GM19043 (cell line): Measurements from ENCODE around the gene GGT6.

Experiments used
- ATAC-seq: cut with Tn5 transposase; IDR thresholded peaks from one replicate; pipeline ENCODE4 v1.9.1; 2021; ENCODE audit warnings: low read depth; ENCODE audit not compliant: unreplicated experiment

The GGT6 gene

DNA sequence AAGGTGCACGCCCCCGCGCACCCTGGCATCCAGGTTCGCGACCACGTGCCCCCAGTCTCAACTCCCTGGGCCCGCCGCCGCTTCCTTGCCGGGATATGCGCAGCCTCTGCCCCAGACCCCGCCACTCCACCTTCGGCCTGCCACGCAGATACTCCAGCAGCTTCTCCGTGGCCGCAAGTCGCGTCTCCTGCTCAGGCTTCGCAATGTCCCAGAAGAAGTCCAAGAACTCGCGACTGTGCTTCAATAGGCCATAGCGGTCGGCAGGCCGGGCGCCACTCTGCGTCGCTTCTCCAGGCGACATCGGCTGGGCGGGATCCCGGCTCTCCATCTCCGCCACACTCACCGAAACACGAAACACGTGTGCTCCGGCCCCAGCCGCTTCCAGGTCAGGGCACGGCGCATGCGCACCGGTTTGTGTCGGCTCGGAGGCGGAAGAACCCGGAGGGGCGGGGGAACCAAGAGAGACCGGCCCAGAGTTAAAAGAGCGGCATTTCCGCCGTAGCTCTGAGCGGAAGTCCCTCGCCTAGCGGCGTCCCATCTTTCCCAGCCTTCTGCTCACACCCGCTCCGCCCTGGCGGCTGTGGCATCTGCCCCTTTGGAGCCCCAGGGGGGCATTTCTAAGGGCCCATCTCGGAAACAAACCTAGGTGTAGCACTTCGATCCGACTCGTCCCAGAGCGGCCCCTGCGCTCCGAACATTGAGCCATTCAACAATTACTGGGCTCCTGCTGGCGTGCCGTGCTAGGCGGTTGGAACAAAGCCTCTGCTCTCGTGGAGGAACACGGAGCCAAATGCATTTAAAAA is 5.2 kb downstream of the GGT6 start, which contains the start of gene MYBBP1A:
MYBBP1A (minus strand) TSS at position 388 of the 803 bp plus-strand sequence; CDS start at position 328, 60 bp downstream.
- peak; percentile 82 for ATAC-seq

DNA sequence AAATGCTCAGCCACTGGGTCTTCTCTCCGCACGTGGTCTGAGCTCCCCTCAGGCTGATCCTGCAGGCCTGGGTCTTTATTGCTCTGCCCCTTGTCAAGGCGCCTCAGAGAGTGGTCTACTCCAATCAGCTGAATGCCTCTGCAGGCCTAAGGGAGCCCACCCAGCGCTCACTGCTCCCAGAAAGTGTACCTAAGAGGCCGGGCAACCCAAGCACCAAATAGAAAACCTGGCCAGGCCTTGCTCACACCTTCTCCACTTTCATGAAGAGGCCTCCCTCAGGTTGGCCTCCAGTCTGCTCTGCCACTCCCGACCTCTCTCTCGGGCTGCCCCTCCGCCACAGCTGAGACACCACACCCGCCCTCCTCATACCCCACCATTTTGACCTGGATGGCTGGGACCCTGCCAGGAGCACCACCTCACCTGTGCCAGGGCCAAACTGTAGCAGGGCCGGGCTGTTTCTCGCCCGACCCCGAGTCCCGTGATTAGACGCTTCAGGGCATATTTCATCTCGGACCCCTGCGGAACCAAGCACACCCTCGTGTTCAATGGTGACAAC is 5.9 kb downstream of the GGT6 start:
- ATAC-seq = no peak

DNA sequence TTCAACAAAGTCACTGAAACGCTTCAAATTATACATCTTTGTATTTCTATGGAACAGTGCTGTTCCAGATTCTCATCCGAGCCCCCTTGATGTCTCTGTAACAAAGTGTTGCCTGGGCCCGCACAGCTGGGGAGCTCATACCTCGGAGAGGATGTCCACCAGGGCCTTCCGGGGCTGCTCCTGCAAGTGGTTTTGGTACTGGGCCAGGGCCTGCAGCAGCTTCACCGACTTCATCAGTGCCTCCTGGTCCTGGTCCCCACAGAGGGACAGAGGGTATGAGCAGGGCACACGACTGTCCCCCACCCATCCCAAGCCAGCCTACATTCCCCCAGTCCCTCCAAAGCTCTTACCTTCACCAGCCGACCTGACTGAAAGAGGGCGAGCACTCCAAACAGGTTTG is 6.7 kb downstream of the GGT6 start:
- no peak for ATAC-seq

DNA sequence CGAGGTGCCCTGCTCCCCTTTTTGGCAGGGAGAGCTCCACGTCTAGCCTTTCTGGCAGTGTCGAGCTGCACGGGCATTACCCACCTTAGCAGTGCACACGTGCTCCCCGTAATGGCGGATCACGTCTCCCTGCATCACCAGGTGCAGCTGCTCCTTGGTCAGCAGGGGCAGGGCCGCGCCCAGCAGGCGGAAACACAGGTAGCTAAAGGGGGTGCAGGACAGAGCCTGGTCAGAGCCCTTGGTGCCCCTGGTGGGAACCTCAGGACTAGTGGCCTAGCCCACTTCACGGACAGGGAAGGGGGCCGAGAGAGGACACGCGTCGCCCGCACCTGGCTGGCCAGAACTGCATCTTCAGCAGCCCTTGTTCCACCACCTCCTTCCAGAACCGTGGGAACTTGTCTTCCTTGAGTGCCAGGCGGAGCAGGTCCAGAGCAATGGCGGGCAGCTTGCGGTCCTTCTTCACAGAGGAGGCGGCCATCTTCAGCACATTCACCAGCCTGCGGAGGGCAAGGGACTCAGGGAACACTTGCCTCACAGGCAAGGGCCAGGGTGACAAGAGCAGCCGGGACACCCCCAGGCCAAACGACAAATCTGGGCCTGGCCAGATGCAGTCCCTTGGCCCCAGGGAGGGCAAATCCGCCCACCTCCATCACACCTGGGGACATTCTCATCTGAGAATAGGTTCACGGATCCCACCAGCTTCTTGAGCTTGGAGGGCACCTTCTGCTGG is 8.4 kb downstream of the GGT6 start:
- no peak for ATAC-seq

DNA sequence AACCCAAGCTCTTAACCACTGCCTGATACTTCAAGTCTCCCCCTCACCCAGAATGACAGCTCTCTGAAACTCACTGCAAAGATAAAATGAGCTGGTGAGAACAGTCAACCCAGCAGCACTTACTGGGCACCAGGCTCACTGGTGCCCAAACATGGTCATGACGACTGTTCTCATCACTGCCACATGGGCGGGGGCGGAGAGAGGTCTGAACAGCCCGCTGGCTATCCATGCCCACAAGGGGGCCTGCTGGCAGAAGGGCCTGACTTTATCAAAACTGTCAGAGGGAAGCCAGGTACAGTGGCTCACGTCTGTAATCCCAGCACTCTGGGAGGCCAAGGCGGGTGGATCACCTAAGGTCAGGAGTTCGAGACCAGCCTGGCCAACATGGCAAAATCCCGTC is 9.2 kb downstream of the GGT6 start:
- ATAC-seq = no peak

DNA sequence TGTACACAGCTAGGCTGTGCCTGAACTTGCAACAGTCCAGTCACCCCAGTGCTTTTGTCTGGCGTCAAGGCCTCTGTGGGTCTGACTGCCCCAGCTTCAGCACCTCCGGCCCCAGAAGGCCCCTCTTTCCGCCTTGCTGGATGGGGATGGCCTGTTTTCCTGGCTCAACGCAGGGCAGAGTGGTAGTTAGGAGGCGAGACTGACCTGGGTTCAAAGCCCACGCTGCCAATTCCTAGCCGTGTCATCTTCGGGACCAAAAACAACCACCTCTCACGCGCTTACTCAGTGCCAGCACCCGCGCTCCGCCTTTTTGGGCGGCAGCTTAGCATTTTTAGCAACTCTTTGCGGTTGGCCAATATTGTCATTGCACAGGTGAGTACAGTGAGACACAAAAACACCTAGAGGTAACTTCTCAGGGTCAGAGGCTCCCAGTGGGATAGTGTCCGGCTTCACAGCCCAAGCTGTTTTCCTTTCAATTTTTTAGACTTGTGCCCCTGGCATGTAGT is 9.8 kb downstream of the GGT6 start:
- ATAC-seq = no peak

DNA sequence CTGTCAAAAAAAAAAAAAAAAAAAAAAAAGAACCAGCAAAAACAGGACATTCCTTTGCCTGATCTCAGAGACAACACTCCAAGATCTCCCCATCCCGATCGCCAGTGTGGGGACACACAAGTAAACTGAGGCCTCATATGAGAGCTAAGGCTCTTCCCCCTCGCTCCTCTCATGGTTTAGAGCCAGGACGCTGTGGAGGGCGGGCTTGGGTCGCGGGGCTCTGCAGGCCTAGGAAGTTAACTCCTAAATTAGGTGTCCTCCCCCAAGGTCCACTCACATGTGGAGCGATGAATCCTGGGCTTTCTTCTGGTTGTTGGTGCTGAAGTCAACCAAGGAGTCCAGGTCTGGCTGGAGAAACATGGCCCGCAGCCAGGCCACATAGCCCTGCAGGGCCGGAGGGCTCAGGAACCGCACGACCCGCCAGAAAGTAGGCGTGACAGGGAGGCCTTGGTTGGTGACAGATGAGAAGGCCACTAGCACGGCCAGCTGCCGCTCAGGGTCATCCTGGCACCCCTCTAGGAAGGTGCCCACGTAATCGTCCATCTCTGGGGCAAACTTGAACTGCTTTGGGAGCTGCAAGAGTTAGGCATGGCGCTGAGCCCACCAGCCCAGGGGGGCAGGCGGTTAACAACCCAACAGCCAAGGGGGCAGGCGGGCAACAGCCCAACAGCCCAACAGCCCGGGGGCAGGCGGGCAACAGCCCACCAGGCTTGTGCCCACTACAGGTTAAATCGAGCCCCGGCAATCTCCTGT is 10.4 kb downstream of the GGT6 start:
- no peak for ATAC-seq

DNA sequence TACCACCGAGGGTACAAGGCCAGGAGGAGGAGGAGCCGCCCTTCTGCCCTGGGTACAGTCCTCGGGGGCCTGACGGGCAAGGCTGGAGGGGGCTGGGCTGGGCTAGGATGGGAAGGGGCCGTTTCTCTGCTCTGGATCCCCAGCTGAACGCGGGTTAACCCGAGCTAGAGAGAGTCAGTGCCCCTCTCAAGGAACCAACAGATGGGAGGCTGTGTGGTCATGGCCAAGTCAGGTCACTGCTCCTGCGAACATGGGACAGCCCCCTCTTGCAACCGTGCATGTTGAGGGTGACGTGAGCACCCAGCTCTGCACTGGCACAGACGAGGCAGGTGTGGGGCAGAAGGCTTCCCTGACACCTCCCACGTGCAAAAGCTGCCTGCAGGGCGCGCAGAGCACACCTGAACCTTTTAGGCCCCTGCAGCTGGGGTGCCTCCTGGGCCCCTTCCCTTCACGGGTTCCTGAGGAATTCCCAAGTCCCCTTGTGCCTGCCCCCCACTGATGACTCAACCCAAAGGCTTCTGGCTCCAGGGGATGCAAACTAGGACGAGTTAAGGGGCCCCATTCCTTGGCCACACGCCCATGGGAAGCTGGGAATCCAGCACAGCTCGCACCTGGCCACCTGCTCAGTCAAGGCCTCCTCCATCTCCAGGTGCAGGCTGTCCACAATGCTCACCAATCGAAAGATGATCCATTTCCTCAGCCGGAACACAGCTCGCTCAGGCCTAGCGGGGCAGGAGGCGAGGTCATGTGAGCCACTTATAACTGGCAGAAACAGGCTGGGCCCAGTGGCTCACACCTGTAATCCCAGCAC is 11.5 kb downstream of the GGT6 start:
- ATAC-seq = no peak

DNA sequence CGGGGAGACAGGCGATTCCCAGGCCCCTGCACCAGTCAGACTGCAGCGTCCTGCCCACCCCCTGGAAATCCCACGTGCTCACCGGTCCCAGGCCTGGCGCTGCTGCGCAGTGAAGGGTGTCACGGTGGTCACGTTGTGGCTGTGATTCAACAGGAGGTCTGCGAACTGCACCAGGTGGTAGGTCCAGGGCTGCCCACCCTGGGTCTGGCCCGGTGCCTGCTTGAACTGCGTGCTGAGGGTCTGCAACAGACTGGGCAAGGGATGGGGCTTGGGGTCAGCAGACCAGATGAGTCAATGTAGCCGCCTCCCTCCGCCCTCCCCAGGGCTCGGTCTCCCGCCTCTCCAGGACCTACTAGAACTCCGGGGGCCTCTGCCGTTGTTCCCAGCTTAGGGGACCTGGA is 12.3 kb downstream of the GGT6 start:
- no peak for ATAC-seq

DNA sequence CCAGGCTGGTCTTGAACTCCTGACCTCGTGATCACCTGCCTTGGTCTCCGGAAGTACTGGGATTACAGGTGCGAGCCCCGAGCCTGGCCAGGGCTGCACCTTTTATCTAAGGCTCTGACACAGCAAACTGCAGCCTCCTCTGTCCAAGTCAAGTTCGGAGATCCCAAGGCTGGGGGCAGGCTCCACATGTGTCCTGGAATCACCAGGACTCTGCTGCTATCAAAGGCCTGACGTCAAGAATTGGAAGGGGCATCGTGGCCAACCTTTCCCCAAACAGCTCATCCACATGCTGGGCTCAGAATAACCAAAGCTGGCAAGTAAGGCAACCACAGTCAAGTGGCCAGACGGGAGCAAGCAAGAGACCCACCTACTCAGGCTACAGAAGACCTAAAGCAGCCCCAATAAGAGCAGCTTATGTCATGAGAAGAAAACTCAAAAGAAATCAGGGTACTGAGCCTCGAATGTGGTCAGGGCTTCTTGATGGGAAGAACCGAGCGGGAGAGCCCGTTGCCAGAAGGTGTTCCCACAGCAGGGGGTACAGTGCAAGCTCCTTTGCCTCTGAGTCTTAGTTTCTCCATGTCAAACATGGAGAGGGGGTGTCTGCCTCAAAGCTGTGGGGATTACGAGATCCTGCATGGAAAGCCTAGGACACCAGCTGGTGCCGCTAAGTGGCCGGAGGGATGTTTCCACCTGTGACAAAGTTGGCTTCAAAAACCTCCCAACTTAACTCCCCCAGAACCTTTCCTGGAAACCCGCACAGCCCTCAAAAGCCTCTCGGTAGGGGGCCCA is 13.1 kb downstream of the GGT6 start:
- no peak for ATAC-seq

DNA sequence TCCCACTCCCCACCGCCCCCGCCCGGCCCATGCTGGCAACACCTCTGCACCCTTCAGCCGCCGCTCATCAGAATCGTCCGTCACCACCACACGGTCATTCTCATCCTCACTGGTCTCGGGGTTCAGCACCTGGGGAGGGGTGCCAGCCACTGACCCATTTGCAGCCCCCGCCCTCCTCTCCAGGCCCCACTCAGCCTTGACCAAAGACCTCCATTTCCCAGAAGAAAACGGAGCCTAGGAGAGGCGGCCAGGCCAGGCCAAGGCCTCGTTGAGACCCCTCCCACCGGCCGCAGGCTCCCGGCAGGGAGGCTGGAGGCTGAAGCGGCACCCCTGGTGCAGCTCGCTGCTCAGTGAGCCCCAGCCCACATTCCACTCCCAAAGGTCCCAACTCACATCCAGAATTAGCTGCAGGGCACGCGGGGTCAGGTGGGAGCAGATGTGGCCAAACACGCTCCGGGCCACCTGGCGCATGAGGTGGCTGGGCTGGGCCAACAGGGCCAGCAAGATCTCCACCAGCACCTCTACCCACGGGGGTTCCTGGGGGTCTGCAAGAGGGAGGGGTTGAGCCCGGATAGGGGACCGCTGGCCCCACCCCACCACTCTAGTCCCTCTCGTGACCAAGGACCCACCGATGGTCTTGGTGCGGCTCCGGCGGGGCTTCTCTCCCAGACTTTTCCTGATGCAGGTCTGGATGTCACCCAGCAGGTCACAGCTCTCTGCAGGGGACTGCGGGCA is 15.0 kb downstream of the GGT6 start:
- ATAC-seq = no peak

DNA sequence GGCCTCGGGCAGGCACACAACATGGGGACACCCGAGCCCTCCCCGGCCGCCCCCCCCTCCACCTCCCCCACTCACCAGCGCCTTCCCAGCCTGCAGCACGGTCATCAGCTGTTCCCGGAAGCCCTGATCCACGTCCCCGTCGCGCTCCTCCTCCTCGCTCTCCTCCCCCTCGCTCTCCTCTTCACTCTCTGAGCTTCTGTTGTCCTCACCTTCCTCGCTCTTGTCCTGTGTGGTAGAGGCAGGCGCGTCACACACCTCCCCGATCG is 15.5 kb downstream of the GGT6 start:
- ATAC-seq = no peak

DNA sequence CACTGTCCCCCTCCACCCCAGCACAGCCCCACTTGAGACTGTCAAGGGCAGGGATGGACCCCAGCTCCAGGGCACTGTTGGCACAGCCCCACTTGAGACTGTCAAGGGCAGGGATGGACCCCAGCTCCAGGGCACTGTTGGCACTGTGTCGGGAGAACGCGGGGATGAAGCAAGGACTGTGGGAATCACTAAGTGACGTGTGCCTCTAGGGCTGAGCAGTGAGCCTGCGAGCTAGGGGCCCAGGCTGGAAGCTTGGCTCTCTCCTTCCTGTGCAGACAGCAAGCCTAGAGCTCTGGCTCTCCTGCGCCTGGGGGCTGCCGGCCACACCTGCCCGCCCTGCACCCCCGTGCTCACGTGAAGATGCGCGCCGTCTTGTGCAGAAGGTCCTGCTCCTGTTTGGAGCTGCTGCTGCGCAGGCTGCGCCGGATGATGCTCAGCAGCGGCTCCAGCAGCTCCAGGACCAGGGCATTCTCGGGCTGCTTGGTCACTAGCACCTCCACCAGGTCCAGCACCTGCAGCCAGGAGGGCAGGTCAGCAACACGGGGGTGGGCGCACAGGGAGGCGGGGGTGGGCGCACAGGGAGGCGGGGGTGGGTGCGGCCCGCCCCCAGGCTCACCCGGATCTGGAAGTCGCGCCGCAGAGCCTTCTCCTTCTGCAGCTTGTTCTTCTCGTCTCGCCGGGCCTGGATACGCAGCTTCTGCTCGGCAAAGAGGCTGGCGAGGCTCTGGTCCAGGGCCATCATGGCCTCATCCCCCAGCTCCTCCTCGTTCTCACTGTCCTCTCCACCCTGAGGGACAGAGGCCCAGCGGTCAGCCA is 16.0 kb downstream of the GGT6 start:
- no peak for ATAC-seq

DNA sequence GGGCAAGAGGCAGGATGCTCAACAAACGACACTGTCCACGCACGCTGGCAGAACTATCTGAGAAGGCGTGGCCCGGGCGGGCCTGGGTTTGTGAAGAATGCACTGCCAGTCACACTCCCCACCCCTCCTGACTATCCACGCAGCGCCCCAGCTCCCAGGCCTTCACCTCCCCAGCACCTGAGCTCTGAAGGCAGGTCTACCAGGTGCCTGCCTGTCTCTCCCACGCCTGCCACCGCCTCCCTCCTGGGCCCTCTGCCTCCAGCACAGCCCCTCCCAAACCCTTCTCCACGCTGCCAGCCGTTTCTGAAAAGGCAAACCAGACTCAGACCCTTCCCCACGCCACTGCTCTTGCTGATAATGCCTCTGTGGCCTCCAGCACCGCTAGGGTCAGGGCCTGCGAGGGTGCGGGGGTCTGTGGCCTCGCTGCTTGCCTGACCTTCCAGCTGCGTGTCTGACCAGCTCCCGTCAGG is 16.8 kb downstream of the GGT6 start:
- no peak for ATAC-seq

DNA sequence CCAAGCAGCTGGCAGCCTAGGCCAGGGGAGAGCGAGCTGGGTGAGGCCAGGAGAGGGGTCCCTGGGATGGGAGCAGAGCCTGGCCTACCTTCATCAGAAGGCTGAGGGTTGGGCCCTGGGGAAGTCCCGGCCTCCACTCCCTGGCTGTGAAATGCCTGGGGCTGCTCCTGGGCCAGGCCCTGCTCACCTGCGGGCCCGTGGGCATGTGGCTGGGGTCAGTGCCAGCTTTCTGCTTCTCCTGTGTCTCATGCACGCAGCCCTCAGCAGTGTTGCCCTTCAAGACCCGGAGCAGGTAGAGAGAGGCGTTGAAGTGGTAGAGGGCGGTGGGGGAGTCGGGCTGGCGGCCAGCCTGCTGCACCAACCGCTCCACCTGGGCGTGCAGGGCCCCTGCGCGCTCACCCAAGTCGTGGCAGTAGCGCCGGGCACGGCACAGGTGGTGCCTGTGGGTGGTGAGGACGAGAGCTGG is 17.6 kb downstream of the GGT6 start:
- no peak for ATAC-seq

DNA sequence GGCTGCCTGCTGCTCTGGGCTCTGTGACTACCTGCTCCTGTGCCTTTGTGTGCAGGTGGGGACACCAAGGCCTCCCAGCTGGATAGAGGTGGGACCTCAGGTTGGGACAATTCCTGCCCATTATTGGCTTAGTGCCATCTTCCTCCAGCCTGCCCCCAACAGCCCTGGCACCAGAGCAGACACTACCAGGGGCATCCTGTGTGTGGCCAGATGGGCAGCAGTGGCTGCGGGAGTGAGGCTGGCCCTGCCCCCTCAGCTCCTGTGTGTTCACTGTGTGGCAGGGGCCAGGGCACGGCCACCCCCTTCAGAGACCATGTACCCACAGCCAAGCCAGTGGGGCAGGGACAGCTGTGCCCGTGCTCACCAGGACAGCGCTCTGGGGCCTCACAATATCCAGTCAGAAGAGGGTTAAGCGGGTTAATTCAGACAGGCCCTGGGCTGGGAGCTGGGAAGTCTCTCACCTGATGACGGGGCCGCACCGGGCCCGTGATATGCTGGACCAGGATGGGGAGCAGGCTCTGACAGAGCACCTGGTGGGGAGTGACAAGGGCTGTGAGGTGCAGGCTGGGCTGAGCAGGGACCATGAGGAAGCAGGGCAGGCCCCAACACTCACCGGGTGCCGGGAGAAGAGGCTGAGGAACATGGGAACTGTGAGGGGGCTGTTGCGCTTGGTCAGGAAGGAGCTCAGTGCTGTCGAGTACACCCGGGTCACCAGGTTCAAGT is 18.2 kb downstream of the GGT6 start:
- ATAC-seq = no peak
